Cardiac septum (tissue), 1 donor: ENCODE data around the gene SWSAP1. TPM values are rescaled to one million over a fixed set of nuclear protein-coding genes. Genes with fewer than 3 reads are reported as not detected.
"Not testable (repeated sequence)": the region's sequence is repeated elsewhere in the genome, so short reads cannot be mapped to it uniquely, and the experiment has no call there.

Experiments used
- DNase-seq: peaks from one replicate; pipeline ENCODE4 v3.0.0-alpha.2; 2020; ENCODE audit warnings: low spot score
- intact Hi-C: fragments of 100-400 bp; cut with DNase I; formaldehyde crosslinking; loops from one replicate; pipeline ENCODE4 v1.14.0; 2022
- total RNA-seq: library from RNA; stranded (reverse); fragmentation: NEBNext Ultra II Directional; extraction: Animal tissue kit (Norgen Biotek cat#: 25700); gene quantifications from one replicate; pipeline ENCODE4 v1.2.1, GENCODE V29; 2021
- donor health status: DM: no; HTN: no; CAD: no.

Gene SWSAP1
- total RNA-seq, 1 donor from 2014 or later, result 1.3 TPM

DNA sequence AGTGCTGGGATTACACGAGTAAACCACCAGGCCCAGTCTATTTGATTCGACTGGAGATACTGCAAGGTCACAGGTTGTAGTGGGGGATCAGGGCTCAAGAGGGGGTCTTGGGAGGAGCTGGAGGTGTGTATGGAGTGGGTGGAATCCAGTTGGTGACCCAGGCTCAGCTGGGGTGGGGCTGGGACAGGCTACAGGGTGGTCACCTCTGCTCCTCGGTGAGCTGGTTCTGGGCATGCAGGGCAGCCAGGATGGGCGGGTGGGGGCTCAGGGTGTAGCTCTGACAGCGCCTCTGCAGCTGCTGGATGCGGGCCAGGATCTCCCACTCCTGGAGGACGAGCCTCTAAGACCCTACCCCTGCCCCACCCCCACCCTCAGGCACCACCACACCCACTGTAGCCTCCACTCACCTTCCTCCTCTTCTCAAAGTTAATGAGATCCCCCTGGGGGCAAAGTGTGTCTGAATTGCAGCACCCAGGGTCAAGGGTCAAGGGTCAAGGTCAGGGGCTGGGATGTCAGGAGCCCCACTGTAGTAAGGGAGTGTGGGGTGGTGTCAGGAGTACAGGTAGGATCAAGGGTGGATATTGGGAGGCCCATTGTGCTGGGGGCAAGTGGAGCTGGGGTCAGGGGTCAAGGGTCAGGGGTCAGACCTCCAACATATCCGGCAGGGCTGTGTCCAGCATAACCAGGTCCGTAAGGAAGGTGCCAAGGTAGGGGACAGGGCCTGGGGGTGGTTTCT lies 27.5 kb downstream of the SWSAP1 start:
- DNase-seq, result no peak
- intact Hi-C loops, result no loop called here

DNA sequence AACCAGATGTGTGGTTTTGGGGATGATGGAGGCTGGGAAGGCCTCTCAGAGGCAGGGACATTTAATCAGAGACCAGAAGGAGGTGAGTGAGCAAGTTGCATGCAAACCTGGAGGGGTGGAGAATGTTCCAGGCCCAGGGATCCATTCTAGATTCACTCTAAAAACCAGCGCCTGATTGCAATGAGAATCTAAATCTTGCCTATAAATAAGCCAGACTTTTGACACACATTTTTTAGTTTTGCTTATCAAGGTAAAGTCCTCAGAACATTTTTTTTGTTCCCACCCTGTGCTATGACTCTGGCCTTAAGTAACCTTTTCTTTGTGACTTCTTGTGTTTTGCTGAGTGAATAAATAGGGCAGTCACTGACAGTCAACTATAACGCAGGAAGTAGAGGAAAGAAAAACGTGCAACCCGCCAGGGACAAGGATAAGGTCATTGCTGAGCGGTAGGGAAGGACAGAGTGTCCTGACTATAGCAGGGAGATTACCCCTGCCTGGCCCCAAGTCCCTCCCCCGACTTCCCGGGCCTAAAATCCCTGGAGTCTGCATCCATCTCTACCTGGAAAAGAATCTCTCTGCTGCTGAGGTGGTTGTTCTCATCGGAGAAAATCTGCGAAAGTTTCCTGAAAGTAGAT lies 30.2 kb downstream of the SWSAP1 start:
- intact Hi-C loops, result no loop called here
- no peak for DNase-seq

DNA sequence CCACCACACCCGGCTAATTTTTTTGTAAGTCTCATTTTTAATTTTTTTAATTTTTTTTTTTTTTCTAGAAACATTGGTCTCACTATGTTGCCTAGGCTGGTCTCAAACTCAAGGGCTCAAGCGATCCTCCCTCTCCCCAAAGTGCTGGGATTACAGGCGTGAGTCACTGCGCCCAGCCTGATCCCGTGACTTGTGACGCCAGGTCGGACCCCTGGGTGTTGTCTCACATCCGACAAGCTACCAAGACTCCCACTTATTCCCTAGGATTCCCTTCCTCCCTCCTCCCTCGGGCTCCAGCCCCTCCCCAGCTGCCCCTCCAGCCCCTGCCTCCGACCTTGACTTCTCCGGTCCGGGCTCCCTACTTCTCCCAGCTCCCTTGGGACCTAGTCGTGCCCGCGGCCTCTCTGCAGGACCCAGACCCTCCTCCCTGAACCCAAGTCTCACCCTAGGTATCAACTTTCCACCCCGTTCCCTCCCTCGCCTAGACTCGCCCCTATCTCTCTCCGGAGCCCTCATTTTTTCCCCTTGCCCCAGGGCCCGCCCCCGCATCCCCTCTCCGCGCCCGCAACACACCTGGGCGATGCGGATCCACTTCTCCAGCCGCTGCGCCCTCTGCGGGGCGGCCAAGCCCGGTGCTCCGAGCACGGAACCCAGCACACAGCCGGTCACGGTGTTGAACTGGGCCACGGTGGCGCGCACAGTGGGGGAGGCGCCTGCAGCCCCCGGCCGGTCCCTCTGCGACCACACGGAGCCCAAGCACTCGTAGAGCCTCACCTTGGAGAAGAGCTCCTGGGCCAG lies 31.6 kb downstream of the SWSAP1 start:
- intact Hi-C loops, result no loop called here
- no peak for DNase-seq

DNA sequence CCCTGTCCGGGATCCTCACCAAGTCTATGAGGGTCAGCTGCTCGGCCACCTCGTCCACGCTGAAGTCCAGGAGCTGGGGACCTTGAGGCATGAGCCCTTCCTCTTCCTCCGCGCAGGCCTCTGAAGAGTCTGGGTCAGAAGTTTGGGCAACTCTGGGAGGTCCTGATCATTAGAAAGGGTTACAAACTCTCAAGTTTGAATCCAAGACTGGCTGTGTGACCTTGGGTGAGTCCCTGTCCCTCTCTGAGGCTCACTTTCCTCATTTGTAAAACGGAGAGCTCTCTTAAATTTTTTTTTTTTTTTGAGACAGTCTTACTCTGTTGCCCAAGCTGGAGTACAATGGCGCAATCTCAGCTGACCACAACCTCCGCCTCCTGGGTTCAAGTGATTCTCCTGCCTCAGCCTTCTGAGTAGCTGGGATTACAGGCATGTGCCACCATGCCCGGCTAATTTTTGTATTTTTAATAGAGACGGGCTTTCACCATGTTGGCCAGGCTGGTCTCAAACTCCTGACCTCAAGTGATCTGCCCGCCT lies 32.3 kb downstream of the SWSAP1 start:
- intact Hi-C loops, DNase-seq: not testable (repeated sequence)

DNA sequence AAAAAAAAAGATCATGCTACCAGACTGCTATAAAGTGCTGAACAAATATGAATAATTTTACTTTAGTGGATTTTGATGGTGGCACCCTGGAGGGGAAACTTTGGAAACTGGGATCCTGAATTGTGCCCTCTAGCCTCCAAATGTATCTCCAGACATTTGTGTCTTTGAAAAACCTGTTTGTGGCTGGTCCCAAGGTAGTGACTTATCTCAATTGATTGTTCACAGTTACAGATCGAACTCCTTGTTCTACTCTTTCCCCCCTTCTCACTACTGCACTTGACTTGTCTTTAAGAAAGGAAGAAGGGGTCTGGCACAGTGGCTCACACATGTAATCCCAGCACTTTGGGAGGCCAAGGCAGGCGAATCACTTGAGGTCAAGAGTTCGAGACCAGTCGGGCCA lies 34.1 kb downstream of the SWSAP1 start:
- intact Hi-C loops, result no loop called here
- DNase-seq, result no peak

DNA sequence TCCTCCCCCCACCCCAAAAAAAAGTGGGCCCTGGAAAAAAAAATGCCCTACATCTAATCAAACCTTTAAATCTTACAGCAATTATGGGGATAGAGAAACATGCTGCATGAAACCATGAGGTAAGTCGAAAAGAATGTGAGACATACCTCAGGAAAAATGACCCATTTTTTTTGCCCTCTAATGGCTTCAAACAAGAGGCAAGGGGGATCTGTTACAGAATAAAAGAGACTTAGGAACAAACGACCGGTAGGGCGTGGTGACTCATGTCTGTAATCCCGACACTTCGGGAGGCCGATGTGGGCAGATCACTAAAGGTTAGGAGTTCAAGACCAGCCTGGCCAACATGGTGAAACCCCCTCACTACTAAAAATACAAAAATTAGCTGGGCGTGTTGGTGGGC lies 36.2 kb downstream of the SWSAP1 start:
- intact Hi-C loops, result no loop called here

DNA sequence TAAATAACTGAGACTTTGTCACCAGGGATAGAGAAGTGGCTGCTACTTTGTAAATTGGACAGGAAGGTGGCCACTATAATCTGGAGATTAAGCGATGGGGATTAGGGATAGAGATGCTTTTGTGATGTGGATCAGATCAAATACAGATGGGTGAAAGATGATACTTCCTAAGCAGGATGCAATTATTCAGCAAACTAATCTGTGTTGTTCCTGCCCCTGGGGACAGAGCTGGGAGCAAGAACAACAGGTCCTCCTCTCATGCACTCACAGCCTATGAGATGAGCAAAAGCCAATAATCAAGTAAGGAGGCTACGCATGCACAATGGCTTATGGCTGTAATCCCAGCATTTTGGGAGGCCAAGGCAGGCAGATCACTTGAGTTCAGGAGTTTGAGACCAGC lies 40.1 kb downstream of the SWSAP1 start:
- intact Hi-C loops, result no loop called here
- DNase-seq, result no peak

More for the DNA sequence above, 36.2 kb downstream of the SWSAP1 start:
- no peak for DNase-seq

DNA sequence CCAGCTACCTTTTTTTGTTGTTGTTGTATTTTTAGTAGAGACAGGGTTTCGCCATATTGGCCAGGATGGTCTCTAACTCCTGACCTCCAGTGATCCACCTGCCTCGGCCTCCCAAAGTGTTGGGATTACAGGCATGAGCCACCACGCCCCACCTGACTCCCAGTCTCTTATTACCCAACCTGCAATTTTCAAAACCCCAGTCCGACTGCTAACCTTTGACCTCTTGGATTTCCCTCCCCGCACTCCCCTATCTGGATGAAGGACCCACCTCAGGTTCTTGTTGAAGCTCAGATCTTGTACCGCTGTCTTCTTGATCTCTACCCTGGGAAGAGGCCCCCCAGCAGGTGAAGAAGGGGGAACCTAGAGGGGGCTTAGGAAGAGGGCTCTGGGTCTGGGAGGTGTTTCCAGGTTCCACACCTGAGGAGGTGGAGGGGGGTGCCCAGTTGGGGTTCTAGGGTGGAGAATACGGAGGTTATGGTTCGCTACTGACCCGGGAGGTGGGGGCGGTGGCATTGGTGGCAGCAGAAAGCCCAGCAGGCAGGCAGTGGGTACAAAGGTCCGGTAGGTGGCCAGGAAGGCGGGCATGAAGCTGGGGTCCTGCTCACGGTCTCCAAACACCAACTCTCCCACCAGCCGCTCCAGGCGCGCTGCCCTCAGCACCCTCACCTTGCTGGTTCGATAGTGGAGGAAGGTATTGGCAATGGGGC lies 42.0 kb downstream of the SWSAP1 start:
- no peak for DNase-seq

DNA sequence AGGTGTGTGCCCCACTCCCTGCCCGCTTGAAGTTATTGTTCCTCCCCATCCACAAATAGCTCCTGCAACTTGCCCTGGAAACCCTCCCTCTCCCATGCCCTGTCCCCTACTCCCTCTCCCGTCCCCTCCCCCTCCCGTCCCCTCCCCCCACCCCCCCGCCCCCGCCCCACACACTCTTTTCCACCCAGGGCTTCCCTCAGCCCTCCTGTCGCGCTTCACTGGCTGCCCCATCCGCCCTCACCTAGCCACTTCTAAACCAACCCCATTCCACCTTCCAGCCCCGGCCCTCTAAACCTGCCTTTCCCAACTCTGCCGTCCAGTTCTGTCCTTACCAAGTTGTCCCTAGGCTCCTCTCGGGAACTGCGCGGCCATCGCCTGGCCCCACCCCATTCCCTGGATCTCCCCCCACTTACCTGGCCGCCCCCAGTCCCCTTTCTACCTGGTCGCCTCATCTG lies 43.7 kb downstream of the SWSAP1 start:
- DNase-seq, result no peak
- intact Hi-C loops, result no loop called here

More for the DNA sequence above, 42.0 kb downstream of the SWSAP1 start:
- intact Hi-C loops, result no loop called here

DNA sequence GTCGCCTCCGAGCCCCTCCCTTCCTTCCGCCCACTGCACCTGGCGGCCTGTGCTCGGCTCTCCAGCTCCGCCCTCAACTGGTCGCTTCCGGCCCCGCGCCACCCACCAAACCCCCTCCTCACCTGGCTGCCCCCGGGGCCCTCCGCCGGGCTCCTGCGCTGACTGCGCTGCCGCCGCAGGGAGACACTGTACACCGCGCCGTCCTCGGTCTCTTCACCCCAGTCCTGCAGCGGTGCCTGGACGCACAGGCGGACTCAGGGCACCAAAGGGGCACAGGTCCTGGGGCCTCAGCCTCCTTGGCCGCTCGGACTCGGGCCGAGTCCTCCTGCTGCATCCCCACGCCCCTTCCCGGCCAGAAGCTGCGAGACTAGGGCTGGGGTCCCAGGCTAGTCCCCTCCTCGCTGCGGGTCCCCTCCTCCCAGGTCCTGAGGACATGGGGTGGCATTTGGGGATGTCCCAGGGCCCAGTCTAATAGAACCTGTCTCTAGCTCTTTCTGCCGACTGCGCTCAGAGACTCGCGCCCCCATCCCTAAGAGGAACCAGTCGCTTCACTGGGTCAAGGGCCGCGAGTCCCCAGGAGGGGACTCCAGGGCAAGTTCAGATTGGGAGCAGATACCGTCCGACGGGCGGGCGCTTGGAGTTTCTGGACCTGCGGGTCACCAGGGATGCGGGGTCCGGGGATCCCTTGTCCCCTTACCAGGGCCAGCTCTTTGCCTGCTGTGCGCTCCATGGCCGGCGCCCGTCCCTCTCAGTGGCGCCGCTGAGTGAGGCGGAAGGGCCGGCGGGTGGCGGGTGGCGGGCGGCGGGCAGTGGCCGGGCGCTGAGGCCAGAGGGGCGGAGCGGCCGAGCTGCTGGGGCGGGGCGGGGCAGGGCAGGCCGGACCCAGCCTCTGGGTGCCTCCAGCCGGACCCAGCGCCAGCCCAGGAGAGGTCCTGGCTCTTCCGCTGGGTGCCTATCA lies 44.4 kb downstream of the SWSAP1 start, which contains the start of gene RGL3:
Gene RGL3, minus strand, starts transcription at position 766 of the 958 bp plus-strand sequence. Its CDS starts 36 bp downstream, at position 730.
- no peak for DNase-seq
- intact Hi-C loops, result no loop called here

DNA sequence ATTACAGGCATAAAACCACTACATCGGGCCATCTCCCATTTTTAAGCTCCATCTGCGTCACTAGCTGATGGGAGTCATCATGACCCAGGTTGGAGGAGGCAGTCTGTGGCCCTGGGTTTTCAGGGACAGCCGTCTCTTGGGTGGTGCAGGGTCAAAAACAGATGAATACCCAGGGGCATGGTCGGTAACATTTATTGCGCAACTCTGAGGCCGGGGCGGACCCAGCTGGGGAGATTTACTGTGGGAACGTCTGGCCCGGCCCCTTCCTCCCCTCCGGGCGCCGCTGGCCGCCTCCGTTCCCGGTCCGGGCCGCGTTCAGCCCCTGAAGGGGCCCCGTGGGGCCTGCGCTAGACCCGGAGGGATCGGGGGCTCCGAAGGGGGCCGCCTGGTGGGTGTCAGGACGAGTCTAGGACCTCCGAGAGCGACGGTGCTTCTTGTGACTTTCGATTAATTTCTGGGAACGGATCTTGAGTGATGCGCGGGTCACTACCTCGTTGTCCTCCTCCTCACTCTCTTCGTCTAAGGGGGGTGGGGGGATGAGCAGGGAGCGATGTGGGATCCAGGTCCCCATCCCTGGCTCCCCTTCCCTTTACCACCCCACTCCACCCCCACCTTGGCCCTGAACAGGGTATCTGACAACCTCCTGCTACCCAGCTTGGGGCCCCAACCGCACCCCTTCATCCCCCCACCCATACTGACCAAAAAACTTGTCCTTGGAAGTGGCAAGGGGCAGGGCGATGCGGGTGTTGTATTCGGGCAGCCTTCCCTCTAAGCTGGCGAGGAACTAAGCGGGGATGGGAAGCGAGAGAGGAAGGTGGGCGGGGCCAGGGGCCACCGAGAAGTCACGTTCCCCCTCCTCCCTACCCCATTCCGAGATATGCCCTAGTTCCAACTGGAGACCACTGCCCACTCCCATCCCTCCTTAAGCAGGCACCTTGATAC lies 46.2 kb downstream of the SWSAP1 start:
- intact Hi-C loops, result loop anchor here (5.0 kb wide), 1 partner anchor 38 kb away; the partner anchor contains the start of gene EPOR
- DNase-seq, result no peak

DNA sequence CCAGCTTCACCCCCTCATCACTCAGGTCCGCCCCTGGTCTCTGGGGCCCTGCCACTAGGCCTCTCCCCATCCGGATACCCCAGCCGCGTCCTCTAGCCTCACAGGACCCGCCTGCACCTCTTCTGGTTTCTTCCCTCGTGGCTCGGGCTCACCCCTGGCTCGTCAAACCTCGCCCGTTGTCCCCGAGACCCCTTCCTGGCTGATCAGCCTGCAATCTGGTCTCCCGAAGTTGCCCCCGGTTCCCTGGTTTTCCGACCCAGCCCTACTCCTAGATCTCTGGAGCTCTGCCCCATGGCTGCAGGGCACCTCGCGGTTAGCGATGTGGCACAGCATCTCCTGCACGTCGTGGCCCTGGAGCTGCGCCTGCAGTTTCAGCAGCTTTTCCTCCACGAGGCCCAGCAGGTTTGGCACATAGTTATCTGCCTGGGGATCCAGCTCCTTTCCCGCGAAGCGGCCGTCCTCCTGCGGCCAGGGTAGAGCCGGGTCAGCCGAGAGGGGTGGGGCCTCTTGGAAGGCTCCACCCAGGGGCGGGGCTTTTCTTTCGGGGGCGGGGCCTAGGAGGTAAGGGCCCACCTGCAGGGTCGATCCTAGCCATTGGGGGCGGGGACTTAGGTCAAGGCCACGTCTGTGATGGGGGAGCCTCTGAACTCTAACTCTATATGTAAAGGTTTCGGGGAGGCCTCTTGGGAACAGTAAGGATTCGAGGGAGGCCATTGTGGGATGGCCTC lies 47.1 kb downstream of the SWSAP1 start:
- no peak for DNase-seq
- intact Hi-C loops, result loop anchor here (5.0 kb wide), 1 partner anchor 39 kb away; the partner anchor contains the start of gene EPOR

DNA sequence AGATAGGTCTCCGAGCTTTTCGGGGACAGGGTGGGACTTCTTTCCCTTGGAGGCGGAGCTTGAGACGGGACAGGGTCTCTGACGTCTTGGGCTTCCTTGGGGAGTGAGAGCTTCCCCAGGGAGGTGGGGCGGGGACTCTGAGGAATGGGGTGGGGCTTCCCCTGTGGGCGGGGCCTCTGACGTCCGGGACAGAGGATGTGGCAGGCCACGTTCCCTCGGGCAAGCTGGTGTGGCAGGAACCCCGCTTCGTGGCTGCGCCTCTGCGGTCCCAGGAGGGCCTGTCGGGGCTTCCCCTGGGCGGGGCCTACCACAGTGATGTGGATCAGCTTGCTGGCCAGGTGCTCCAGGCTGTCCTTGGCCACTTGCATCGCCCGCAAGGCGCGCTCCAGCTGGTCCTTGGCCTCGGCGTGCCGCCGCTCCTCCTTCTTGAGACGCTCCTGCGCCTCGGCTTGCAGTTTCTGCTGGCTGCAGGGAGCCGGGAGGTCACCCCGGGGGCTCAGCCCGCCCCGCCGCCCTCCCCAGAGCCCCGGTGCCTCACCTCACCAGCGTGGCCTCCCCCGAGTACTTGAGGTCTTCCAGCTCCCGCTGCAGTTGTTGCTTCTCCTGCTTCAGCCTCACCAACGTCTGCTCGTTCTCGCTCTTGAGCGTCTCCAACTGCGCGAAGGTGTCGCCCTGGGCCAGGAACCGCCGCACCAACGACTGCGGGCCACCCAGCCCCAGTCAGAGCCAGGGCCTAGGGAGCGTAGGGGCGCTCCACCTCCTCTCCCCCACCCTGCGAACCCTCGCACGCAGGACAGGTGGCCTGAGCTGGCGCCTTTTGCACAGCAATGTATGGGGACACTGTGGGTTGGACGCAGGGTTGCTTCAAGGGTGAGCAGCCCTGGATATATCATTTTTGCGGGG lies 47.9 kb downstream of the SWSAP1 start:
- DNase-seq, result peak; percentile 89
- intact Hi-C loops, result loop anchor here (5.0 kb wide), 1 partner anchor 40 kb away; the partner anchor contains the start of gene EPOR

DNA sequence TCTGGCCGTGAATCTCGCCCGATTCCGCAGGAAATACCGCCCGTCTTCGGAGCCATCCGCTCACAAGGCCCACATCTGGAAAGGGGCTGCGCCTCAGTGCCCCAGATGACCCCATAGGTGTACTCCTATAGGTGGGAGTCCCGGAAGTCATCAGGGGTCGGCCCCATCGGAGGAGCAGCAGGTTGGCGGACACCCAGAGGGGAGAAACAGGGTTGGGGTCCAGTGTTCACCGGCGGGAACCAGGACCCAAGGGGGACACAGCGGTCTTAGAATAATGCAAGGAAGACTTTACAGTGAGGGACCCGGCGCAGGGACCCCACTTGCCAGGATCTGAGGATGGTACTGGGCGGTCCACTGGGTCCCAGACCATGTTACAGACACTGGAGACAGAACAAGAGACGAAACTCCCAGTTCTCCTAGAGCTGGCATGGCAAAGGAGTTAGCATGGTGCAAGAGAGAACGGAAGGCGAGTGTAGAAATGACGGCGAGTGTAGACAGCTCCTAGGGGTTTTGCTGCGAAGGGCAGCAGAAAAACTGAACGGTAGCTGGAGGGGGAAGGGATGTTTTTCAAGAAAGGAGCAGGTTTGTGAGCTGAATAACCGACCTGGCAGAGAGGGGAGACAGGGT lies 48.8 kb downstream of the SWSAP1 start:
- intact Hi-C loops, result loop anchor here (5.0 kb wide), 1 partner anchor 41 kb away; the partner anchor contains the start of gene EPOR
- DNase-seq, result no peak

DNA sequence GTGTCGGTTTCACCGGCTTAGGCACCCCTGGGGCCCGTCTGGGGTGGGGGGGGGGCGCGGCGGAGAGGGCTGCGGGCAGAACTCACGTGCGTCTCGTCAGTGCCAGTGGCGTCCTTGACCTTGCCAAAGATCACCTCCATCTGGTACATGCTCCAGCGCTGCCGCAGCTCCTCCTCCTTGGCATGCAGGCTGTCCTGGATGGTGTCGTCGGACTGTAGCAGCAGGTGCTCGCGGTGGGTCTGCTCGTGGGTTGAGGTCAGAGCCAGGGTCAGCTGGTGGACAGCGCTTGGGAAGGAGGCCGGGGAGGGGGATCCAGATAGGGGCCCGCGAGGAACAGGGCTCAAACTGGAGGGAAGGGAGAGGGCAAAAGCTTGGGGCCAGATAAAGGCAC lies 49.3 kb downstream of the SWSAP1 start:
- DNase-seq, result no peak
- intact Hi-C loops, result loop anchor here (5.0 kb wide), 1 partner anchor 41 kb away; the partner anchor contains the start of gene EPOR
